Measurements from ENCODE around the gene SMPD3. TPM values are rescaled to one million over a fixed set of nuclear protein-coding genes. Genes with fewer than 3 reads are reported as not detected.
A peak's percentile ranks its signal among the peaks of the same experiment; 100 is the strongest.

SMPD3 gene
- total and polyA plus RNA-seq, 8 donors: 0.83 to 5.5 (median 2.2) TPM

- Histone ChIP-seq H3K4me3 (no peak overlapping the region), H3K27ac (no peak overlapping the region), H3K4me1 (no peaks in the 10 kb centered on the region), H3K9me3 (no peaks in the 10 kb centered on the region), H3K27me3 (no peaks in the 10 kb centered on the region), H3K36me3 (no peaks in the 10 kb centered on the region)
- peak in 2 of 6 donors; percentile 7 to 26 for DNase-seq
- no peak for TF ChIP-seq CTCF (IDR thresholded peaks at IDR 0.05)
- 89 to 90% methylated on average over 23 of the region's 23 CpGs for WGBS, 2 donors
- intact Hi-C loops (cut with DNase I): no loop called here
- ATAC-seq: no peak
- no peak for FAIRE-seq
Observed at GRCh38 chr16:68369697-68370580, 78.4 kb downstream of the SMPD3 start.

DNA sequence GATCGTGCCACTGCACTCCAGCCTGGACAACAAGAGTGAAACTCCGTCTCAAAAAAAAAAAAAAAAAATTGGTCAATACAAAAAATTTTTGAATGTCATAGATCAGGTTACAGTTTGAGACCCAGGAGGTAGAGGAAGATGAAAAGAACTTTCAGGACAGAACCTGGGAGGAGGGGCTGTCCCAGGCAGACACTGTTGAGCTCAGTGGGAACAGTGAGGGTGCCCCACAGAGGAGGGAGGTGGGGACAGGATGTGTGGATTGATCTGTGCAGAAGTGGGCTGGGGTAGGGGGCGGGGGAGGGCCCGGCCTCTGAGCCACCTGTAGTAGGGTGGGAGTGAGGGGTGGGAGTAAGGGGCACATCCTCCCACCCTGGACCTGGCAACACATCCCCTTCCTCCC is 79.1 kb downstream of the SMPD3 start:
- TF ChIP-seq CTCF (IDR thresholded peaks at IDR 0.05): no peak
- H3K9me3 ChIP-seq: no peaks in the 10 kb centered on the region
- DNase-seq: peak in 2 of 6 donors; percentile 3 to 18
- H3K4me3 ChIP-seq: no peak overlapping the region
- 88 to 90% methylated on average over 3 to 4 of the region's 4 CpGs for WGBS, 2 donors
- H3K27ac ChIP-seq: no peak overlapping the region
- FAIRE-seq: no peak
- no peaks in the 10 kb centered on the region for H3K27me3 ChIP-seq
- H3K36me3 ChIP-seq: no peaks in the 10 kb centered on the region
- H3K4me1 ChIP-seq: no peaks in the 10 kb centered on the region
- no peak for ATAC-seq
- intact Hi-C loops (cut with DNase I): no loop called here

DNA sequence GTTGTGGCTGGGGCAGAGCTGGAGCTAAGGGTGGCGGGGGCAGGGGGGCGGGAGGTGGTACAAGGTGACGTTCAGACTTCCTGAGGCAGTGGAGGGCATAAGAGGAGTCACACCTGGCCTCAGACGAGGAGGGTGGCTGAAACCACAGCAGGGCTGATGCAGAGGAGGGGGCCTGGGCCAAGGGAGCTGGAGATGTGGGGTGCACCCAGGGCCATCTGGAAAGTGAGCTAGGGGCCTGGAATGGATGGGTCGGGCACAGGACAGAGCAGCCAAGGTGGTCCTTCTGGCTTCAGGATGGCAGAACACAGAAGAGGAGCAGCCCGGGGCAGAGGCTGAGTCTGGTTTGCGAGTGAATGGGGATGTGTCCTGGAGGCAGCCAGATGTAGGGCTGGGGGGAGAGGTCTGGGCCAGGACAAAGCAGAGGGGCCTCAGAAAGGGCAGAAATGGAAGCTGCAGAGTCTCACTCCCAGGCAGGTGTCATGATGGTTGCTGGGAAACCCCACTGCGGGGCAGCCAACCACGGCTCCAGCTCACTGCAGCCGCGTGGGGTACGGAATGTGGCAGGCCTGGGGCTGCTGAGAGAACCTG is 79.9 kb downstream of the SMPD3 start:
- intact Hi-C loops (cut with DNase I): no loop called here
- H3K27ac ChIP-seq: no peak overlapping the region
- no peaks in the 10 kb centered on the region for H3K4me1 ChIP-seq
- no peaks in the 10 kb centered on the region for H3K27me3 ChIP-seq
- ATAC-seq: no peak
- 84 to 86% methylated on average over 12 of the region's 12 CpGs for WGBS, 2 donors
- DNase-seq: peak in 2 of 6 donors; percentile 5 to 24
- TF ChIP-seq CTCF (IDR thresholded peaks at IDR 0.05): no peak
- no peaks in the 10 kb centered on the region for H3K36me3 ChIP-seq
- FAIRE-seq: no peak
- H3K9me3 ChIP-seq: no peaks in the 10 kb centered on the region
- H3K4me3 ChIP-seq: no peak overlapping the region

DNA sequence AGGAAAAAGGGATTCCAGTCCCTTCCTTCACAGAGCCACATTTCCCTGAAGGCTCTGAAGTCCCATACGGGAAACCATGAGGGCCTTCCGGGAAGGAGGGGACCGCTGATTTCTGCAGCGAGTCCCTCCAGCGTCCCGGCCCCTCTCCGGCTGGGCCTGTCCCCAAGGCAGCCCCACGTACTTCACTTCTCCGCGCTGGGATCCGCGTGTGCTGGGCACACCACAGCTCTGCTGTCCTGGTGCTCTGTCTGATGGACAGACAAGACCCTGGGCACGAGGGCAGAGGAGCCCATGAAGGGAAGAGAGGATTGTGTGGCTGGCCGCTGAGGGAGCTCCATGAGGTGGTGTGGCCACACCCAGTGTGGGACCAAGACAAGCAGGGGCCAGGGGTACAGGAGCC is 80.4 kb downstream of the SMPD3 start:
- Histone ChIP-seq H3K4me3 (no peak overlapping the region), H3K4me1 (no peaks in the 10 kb centered on the region), H3K27me3 (no peaks in the 10 kb centered on the region), H3K36me3 (no peaks in the 10 kb centered on the region), H3K9me3 (no peaks in the 10 kb centered on the region), H3K27ac (no peak overlapping the region)
- DNase-seq: peak in 2 of 6 donors; percentile 7 to 43
- 84 to 86% methylated on average over 14 of the region's 14 CpGs for WGBS, 2 donors
- intact Hi-C loops (cut with DNase I): no loop called here
- no peak for TF ChIP-seq CTCF (IDR thresholded peaks at IDR 0.05)
- ATAC-seq: no peak
- no peak for FAIRE-seq

DNA sequence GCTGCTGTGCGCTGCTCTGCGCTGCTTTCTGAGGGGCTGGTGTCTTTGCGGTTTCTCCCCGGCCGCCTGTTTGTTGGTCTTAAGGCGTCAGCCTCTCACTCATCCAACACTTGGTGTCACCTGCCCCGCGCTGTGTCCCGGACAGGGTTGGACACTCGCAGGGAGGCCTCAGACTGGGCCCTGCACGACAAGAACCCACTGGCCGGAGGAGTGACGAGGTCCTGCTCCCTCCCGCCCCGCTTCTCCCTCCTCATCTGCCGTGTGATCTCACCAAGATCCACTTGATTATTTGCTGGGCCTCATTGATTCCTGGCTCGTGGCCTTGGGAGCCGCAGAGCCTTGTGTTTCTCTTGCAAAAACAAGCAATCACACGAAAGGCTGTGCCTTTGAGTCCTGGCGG is 80.9 kb downstream of the SMPD3 start:
- H3K4me3 ChIP-seq: no peak overlapping the region
- H3K27me3 ChIP-seq: no peaks in the 10 kb centered on the region
- intact Hi-C loops (cut with DNase I): no loop called here
- no peaks in the 10 kb centered on the region for H3K9me3 ChIP-seq
- whole genome bisulfite sequencing, 2 donors: 69 to 74% methylated on average over 20 of the region's 20 CpGs
- no peak for FAIRE-seq
- H3K4me1 ChIP-seq: no peaks in the 10 kb centered on the region
- no peak for ATAC-seq
- no peaks in the 10 kb centered on the region for H3K36me3 ChIP-seq
- H3K27ac ChIP-seq: no peak overlapping the region
- TF ChIP-seq CTCF (IDR thresholded peaks at IDR 0.05): no peak
- DNase-seq: peak in 2 of 6 donors; percentile 9 to 40
